Stimulated activated naive CD4-positive, alpha-beta T cell treated with Interleukin-2 at 50 U/mL for 16 hours (primary cell): ENCODE data around the gene CBARP.
"Not testable (repeated sequence)": the region's sequence is repeated elsewhere in the genome, so short reads cannot be mapped to it uniquely, and the experiment has no call there.

Source experiments
- DNase-seq: peaks from one replicate; lab custom pipeline; 2025; lab: John Stamatoyannopoulos, UW

The CBARP gene

DNA sequence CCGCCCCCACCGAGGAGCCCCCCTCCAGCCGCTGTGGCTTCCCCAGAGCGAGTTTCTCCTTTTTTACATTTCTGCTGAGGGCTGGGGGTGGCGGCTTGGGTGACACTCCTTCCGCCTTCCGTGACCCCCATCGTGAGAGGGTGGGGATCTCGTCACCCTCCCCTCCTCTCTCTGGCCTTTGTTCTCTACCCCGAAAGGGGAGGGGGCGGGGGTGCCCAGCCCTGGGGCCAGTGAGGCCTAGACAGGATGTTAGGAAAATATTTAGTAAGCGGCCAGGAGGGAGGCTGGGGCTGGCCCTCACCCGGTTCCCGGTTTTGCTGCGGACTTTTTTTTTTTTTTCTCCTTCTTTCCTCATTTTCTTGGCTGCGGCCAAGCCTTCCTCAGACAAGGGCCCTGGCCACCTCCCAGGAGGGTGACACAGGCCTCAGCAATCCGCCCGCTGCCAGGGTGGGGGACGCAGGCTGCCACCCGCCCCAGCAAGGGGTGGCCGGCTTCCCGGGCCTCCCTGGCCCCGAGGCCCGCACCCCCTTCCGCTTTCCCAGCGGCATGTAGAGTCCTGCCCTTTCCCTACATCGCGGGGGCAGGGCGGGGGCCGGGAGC, 14.5 kb upstream of the CBARP start:
- peak; percentile 49 for DNase-seq

GRCh38 chr19:1251330-1252220, 13.8 kb upstream of the CBARP start:
- DNase-seq, result peak; percentile 62

GRCh38 chr19:1250437-1251260, 12.8 kb upstream of the CBARP start:
- DNase-seq, result peak; percentile 35

- no peak for DNase-seq
Observed at GRCh38 chr19:1249990-1250436, 12.2 kb upstream of the CBARP start.

DNA sequence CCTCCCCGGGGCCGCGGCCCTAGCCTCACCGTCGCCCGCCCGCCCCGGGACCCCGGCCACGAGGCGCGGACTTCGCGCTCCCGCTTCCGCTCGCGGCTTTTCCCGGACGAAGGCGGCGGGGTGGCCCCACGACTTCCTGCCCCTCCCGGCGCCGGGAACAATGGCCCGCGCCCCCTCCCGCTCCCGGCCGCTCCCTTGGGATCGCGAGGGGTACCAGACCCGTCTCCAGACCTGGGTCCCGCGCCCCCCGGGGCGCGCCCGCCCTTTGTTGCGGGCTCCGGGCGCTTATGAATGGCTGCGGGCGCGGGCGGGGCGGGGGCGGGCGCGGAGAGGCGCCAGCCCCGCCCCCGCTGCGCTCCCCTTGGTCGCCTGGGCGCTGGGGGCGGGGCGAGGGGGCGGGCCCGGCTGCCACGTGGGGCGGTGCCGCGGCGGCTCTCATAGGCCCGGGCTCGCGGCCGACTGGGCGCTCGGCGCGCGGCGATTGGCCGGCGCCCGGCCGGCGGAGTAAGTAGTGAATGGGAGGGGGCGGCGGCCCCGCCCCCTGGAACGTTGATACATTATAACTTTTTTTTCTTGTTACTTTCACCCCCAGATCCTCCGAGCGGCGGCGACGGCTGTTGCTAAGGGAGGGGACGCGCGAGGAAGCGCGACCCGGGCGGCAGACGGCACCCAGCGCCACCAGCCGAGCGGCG, 11.6 kb upstream of the CBARP start:
- DNase-seq, result peak; percentile 94

DNA sequence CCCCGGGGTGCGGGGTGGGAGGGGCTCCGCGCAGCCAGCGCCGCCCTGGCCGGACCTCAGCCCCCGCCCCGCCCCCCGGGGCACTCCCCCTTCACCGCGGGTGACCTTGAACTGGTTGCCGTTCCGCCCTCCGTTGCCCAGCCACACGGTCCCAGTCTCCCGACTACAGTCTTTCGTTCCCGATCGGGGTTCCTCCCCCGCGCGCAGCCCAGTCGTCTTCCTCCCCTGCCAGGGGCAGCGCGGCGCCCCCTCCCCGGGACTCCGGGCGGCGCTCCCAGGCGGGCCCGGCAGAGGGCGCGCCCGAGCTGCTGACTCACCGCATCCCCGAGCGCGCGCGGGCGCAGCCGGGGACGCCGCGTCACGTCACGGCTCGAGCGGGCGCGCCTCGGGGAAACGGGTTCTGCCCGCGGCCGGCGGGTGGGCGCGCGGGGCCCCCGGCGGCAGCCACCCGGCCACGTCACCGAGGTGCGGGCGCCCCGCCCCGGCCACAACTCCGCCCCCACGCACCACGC, 11.0 kb upstream of the CBARP start:
- peak; percentile 78 for DNase-seq

DNA sequence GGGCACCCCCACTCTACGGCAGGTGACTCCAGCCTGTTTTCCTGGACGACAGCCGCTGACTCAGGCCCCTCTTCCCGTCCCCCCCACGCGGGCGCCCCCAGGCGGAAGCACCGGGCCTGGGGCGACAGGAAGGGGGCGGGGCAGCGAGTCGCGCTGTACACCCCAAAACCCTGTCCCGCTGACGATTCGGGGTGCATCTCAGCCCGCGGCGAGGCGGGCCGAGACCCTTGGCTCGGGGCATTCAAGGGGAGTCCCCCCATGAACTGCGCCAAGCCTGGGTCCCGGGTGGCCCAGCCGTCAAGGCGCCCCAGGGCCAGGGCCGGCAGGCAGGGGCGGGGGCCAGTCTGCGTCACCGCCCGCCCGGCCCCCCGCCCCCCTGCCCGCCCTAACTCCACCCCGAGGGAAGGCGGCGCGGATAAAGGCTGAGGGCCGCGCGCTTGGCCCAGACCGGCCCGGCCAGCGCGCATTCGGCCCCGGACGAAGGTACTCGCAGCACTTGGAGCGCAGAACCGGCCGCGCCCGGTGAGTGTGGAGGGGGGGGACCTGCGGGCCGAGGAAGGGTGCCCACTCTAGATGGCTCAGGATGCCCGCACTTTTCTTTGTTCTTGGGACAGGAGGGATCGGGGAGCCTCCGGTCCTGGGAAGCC, 10.5 kb upstream of the CBARP start, which contains the start of gene MIDN:
Gene MIDN, plus strand, starts transcription at position 445 of the 647 bp plus-strand sequence. CDS start 1,714 bp downstream, outside the sequence.
- DNase-seq, result peak; percentile 63

DNA sequence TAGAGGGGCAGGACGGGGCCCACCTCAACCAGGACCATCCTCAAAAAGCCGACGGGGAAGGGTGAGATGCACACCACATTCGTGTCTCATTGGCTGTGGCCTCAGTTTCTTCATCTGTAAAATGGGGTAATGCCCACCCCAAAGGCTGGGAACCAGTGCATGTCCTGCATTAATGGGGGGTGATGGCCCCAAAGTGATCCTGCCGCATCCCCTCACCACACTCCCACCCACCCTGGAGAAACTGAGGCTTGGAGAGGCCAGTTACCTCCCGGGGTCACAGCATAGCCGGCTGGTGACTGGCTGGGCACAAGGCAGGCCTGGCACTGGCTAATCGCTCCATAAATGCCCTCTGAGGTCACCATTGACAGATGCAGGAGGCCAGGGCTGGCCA, 9.9 kb upstream of the CBARP start:
- no peak for DNase-seq

DNA sequence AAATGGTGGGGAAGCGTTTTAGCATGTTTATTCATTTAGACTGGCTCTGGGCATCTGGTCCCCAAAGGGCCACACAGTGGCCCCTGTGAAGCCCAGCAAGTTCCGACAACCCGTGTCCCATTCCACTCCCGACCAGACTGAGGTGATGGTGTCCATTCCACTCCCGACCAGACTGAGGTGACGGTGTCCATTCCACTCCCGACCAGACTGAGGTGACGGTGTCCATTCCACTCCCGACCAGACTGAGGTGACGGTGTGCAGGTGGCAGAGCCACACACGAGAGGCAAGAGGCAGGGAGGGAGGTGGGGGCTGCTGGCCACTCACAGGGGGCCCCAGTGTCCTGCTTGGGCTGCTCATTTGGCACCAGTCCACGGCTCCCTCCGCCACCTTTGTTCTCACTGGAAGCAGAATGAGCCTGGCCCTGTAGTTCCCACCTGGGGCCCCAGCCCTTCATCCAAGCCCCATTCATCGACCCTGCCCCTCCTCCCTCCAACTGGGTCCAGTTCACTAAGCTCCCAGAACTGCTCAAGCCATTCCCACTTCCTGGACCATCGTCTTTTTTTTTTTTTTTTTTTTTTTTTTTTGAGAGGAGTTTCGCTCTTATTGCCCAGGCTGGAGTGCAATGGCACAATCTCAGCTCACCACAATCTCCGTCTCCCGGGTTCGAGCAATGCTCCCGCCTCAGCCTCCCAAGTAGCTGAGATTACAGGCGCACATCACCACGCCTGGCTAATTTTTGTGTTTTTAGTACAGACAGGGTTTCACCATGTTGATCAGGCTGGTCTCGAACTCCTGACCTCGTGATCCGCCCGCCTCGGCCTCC, 8.7 kb upstream of the CBARP start:
- not testable (repeated sequence) for DNase-seq

DNA sequence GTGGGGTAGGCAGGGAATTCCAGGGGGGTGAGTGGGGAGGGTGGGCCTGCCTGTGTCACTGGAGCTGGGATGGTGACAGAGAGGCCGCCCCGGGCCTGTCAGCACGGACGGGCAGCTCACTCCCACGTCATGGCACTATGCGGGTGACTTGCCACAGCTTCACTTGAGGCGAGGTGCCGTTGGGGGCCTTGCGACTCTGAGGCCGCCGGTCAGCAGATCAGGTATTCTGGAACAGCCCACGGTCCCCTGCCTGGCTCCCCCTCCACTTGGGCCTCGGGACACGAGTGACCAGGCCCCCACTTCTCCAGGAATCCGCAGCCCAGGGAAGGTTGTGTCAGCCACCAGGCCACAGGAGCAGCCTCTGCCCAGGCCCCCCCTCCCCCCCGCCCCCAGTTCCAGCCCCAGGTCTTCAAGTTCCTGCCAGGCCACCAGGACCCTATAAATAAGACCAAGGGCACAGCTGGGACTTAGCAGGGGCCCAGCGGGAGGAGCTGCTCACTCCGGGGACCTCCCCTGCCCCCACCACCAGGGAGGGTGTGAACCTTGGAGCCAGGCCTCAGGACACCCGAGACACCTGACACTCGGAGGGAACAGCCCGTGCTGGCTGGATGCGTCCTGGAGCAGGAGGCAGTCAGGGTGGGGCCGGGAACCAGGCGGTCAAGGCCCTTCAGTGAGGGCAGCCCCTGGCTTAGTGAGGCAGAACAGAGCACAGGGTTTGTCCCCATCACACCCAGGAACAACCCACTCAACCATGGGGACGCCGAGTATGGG, 7.9 kb upstream of the CBARP start:
- no peak for DNase-seq

DNA sequence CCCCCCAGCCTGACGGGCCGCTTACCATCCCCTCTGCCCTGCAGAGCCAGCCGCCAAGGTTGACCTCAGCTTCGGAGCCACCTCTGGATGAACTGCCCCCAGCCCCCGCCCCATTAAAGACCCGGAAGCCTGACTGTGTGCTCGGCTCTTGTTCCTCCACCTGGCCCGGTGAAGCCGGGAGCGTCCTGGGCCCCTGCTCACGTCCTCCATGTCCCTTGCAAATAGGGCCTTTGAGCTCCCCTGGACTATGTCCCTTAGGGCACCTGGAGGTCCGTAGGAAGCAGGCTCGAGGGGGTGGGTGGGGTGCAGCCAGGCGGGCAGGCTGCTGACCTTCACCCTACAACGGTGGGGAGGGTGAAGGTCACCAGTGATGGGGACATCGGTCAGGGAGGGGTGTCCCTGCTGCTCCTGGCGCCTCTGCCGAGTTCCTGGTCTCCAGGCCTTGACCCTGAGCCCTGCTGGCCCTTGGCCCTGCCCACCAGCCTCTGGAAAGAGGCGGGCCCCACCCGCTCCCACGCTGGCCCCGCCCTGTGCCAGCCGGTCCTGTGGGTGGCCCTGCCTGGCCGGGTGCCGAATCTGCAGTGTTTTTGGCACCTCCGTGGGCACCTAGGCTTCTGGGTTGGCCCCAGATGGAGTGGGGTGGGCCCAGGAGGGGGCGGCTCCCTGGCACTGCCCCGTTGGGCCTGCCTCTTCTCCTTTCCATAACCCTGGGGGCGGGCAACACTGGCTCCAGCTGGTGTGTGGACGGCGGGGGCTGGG, 7.1 kb upstream of the CBARP start:
- DNase-seq, result peak; percentile 15

GRCh38 chr19:1243768-1244692, 6.2 kb upstream of the CBARP start:
- DNase-seq, result peak; percentile 79

GRCh38 chr19:1241417-1242095, 3.8 kb upstream of the CBARP start, which contains the start of gene ATP5F1D:
ATP5F1D (plus strand) TSS chr19:1241751; CDS start chr19:1241851, 100 bp downstream.
- peak; percentile 88 for DNase-seq

DNA sequence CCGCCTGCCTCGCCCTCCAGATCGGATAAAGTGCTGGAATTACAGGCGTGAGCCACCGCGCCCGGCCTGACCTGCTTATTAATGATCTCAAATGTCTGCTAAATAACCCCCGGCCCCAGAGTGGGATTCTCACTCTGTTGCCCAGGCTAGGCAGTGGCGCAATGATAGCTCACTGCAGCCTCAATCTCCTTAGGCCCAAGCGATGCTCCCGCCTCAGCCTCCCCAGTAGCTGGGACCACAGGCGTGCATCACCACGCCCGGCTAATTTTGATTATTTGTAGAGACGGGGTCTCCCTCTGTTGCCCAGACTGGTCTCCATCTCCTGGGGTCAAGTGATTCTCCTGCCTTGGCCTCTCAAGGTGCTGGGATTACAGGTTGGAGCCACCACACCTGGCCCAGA, 3.1 kb upstream of the CBARP start:
- no peak for DNase-seq

- peak; percentile 88 for DNase-seq
Observed at GRCh38 chr19:1239796-1240737, 2.3 kb upstream of the CBARP start.

DNA sequence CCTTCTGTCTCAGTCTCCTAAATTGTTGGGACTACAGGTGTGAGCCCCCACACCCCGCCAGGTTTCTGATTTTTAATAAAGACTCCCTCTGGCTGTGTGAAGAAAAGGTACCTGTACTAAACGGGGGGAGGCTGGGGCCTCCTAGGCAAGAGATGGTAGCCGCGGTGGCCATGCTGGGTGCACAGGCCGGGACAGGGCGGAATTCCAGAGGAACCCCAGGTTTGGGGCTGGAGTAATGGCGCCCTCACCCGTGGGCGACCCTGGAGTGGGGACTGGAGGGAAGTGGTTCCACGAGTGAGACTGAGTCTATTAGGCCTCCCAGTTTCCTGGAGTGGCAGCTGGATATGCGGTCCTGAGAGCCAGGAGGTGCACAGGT, 1.6 kb upstream of the CBARP start:
- no peak for DNase-seq
